Brain microvascular endothelial cell (primary cell): ENCODE data around the gene CPXM2.

Source experiments
- DNase-seq: peaks from one replicate; pipeline ENCODE4 v3.0.0-alpha.2; 2020
- H3K27ac ChIP-seq: fragments of 250-450 bp; sonication (Bioruptor Pico); 2 replicates; pipeline ENCODE4 v1.5.1; 2020; ENCODE audit warnings: mild to moderate bottlenecking, moderate library complexity
- H3K27me3 ChIP-seq: fragments of 250-450 bp; sonication (Bioruptor Pico); replicated peaks from 2 replicates; pipeline ENCODE4 v1.5.1; 2020; ENCODE audit warnings: mild to moderate bottlenecking
- H3K36me3 ChIP-seq: fragments of 250-450 bp; sonication (Bioruptor Pico); replicated peaks from 2 replicates; pipeline ENCODE4 v1.5.1; 2020; ENCODE audit warnings: mild to moderate bottlenecking
- H3K4me3 ChIP-seq: 2 replicates; pipeline ENCODE4 v1.5.1; 2011; ENCODE audit warnings: low read depth, mild to moderate bottlenecking, control low read depth, low read length, moderate library complexity
- CTCF ChIP-seq: IDR thresholded peaks from 2 replicates; pipeline ENCODE4 v1.5.1; 2011; ENCODE audit warnings: low read depth, mild to moderate bottlenecking, moderate library complexity, low read length, control low read depth, inconsistent platforms; ENCODE audit errors: missing control alignments
- in situ Hi-C: cut with HindIII; loops from 2 replicates; pipeline ENCODE4 v1.10.0; 2017; ENCODE audit warnings: low sequenced_read_pairs, low pct_ligation_motif_present

The CPXM2 gene

DNA sequence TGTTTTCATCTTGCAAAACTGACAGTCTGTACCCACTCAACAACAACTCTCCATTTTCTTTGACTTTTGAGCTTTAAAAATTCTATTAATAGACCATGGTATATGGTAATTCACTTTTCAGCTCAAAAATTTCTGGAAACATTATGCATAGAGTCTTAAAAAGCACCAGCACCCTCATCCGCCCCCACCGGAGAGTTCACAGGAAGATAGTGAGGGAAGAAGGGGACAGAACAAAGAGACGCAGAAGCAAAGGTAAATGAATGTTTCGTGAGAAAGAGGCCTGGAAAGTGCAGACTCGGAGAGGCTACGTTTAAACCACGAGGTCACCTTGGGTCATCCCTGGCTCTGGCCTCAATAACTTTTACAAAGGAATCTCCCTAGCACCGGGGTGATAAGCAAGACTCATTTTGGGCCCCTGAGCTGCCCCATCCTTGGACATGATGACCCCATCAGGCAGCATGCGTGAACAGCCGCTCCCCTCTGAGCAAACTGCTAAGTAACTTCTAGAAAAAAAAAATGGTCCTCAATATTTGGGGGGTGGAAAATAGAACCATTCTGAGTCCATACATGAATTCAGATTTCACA, 96.3 kb downstream of the CPXM2 start:
- Histone ChIP-seq H3K27me3 (no peaks in the 10 kb centered on the region), H3K27ac (no peak overlapping the region), H3K4me3 (no peak overlapping the region), H3K36me3 (no peaks in the 10 kb centered on the region)
- no peak for TF ChIP-seq CTCF
- DNase-seq = no peak
- in situ Hi-C loops = no loop called here

DNA sequence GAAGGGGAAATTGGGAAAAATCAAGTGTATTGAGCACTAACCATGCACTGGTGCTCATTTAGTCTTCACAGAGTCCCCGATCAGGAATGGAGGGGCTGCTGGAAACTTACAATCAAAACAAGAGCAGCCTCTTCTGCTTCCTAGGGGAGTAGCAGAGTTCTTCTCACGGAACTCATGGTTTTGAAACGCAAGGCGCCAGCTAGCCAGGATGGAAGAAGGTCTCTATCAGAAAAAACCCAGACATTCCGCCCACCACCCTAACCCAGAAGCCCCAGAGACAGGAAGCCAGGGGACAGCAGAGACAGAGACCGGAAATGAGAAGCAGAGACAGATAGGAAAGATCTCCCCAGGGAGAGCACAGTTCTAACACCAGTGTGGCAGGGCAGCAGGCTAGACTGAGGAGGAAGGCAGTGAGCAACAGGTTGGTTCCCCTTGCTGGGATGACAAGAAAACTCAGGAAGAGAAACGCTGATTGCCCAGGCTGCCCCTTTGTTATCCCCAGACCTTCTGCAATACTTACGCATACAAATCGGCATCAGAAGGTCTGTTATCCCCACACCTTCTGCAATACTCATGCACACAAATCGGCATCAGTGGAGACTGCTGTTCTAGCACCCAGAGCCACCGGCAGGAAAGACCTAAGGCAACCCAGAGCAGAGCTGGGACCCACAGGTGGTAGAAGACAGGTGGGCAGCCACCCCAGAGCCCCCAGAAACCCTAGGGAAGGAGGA, 99.2 kb downstream of the CPXM2 start:
- H3K27me3 ChIP-seq = no peaks in the 10 kb centered on the region
- in situ Hi-C loops = no loop called here
- H3K36me3 ChIP-seq = no peaks in the 10 kb centered on the region
- no peak overlapping the region for H3K27ac ChIP-seq
- DNase-seq = no peak
- TF ChIP-seq CTCF = no peak
- H3K4me3 ChIP-seq = no peak overlapping the region

- Histone ChIP-seq H3K27me3 (no peaks in the 10 kb centered on the region), H3K27ac (no peak overlapping the region)
- TF ChIP-seq CTCF = no peak
Observed at GRCh38 chr10:123790132-123790885, 101.3 kb downstream of the CPXM2 start.

DNA sequence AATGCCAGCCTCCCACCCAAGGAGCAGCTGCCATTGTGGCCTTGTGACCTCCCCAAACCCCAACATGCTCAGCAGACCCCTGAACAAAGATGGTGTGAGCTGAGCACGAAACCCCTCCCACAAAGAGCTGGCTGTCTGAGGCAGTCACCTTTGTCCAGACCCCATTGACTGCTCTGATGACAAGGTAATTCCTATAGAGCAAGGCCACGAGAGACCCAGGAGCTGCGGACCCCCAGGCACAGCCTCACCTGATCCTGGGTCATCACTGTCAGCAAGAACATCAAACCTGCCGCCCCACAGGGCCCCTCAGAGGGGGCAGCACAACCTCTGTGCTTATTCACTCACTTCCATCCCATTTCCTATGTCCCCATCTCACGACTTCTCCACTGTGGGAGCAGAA, 102.6 kb downstream of the CPXM2 start:
- no peak for TF ChIP-seq CTCF
- Histone ChIP-seq H3K4me3 (no peak overlapping the region), H3K36me3 (no peaks in the 10 kb centered on the region), H3K27ac (no peak overlapping the region), H3K27me3 (no peaks in the 10 kb centered on the region)
- DNase-seq = no peak
- in situ Hi-C loops = no loop called here

More at GRCh38 chr10:123790132-123790885, 101.3 kb downstream of the CPXM2 start:
- no peaks in the 10 kb centered on the region for H3K36me3 ChIP-seq
- in situ Hi-C loops = no loop called here
- no peak overlapping the region for H3K4me3 ChIP-seq
- DNase-seq = no peak

DNA sequence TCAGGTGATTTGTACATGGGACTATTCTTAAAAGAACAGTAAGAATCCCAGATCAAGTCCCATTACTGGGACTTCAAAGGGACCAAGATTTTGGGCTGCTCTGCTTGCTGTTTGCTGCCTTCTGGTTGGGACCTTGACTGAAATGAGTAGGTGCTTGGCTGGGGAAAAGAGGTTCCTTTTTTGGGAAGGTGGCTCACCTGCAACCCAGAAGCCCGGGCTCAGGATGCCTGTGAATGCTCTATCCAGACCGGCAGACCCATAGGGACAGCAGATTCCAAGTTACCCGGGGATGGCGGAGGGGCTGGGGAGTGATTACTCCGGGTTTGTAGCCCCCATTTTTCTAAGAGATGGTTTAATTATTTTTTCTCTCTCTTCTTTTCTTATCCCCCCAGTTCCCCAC, 104.0 kb downstream of the CPXM2 start:
- no peaks in the 10 kb centered on the region for H3K36me3 ChIP-seq
- DNase-seq = no peak
- in situ Hi-C loops = no loop called here
- no peak for TF ChIP-seq CTCF
- no peaks in the 10 kb centered on the region for H3K27me3 ChIP-seq
- H3K27ac ChIP-seq = no peak overlapping the region
- H3K4me3 ChIP-seq = no peak overlapping the region
